Stimulated activated memory B cell treated with anti-CD40 and anti-IgM and Interleukin-4, amounts not matched to agents 10 μg/mL and 1 μg/mL and 100 μg/mL, for 72 hours (primary cell): ENCODE results near the gene CPTP.

Experiments used
- ATAC-seq: fragments of 150-1000 bp; cut with Tn5 transposase; 2 replicates; pipeline ENCODE4 v1.10.0; 2021
- H3K27ac Mint-ChIP-seq: one replicate; pipeline ENCODE4 v1.8.0; 2022; ENCODE audit warnings: mild to moderate bottlenecking, mixed read lengths
- H3K27me3 Mint-ChIP-seq: one replicate; pipeline ENCODE4 v1.8.0; 2022; ENCODE audit warnings: mixed read lengths
- H3K36me3 Mint-ChIP-seq: one replicate; pipeline ENCODE4 v1.8.0; 2022; ENCODE audit warnings: mixed read lengths
- H3K4me1 Mint-ChIP-seq: one replicate; pipeline ENCODE4 v1.8.0; 2022; ENCODE audit warnings: mixed read lengths
- H3K4me3 Mint-ChIP-seq: one replicate; pipeline ENCODE4 v1.8.0; 2022; ENCODE audit warnings: mild to moderate bottlenecking, moderate library complexity, mixed read lengths
- H3K9me3 Mint-ChIP-seq: one replicate; pipeline ENCODE4 v1.8.0; 2022; ENCODE audit warnings: mixed read lengths

The CPTP gene

GRCh38 chr1:1287288-1288110, 37.1 kb upstream of the CPTP start:
- H3K9me3 Mint-ChIP-seq: no peaks in the 10 kb centered on the region
- H3K27me3 Mint-ChIP-seq: peaks cover 11% of the 10 kb centered on the region
- no peak overlapping the region for H3K27ac Mint-ChIP-seq
- peaks cover 27% of the 10 kb centered on the region for H3K4me1 Mint-ChIP-seq
- H3K36me3 Mint-ChIP-seq: no peaks in the 10 kb centered on the region
- no peak overlapping the region for H3K4me3 Mint-ChIP-seq
- ATAC-seq: no peak

- Mint-ChIP-seq H3K27ac (no peak overlapping the region), H3K4me1 (peaks cover 18% of the 10 kb centered on the region), H3K27me3 (no peaks in the 10 kb centered on the region), H3K9me3 (no peaks in the 10 kb centered on the region), H3K4me3 (no peak overlapping the region), H3K36me3 (no peaks in the 10 kb centered on the region)
- ATAC-seq: no peak
Measured at GRCh38 chr1:1290238-1290731, 34.3 kb upstream of the CPTP start.

- no peak for ATAC-seq
- H3K27ac Mint-ChIP-seq: no peak overlapping the region
- H3K27me3 Mint-ChIP-seq: no peaks in the 10 kb centered on the region
- H3K4me3 Mint-ChIP-seq: no peak overlapping the region
- H3K36me3 Mint-ChIP-seq: no peaks in the 10 kb centered on the region
- peaks cover 18% of the 10 kb centered on the region for H3K4me1 Mint-ChIP-seq
- no peaks in the 10 kb centered on the region for H3K9me3 Mint-ChIP-seq
Measured at GRCh38 chr1:1291023-1291528, 33.5 kb upstream of the CPTP start.

- no peak overlapping the region for H3K27ac Mint-ChIP-seq
- peak; percentile 81 for ATAC-seq
- H3K4me1 Mint-ChIP-seq: peaks cover 18% of the 10 kb centered on the region
- H3K4me3 Mint-ChIP-seq: no peak overlapping the region
- no peaks in the 10 kb centered on the region for H3K27me3 Mint-ChIP-seq
- no peaks in the 10 kb centered on the region for H3K36me3 Mint-ChIP-seq
- H3K9me3 Mint-ChIP-seq: no peaks in the 10 kb centered on the region
Measured at GRCh38 chr1:1291548-1292441, 32.8 kb upstream of the CPTP start.

GRCh38 chr1:1292442-1292779, 32.2 kb upstream of the CPTP start:
- H3K4me3 Mint-ChIP-seq: no peak overlapping the region
- peaks cover 18% of the 10 kb centered on the region for H3K4me1 Mint-ChIP-seq
- no peaks in the 10 kb centered on the region for H3K27me3 Mint-ChIP-seq
- H3K9me3 Mint-ChIP-seq: no peaks in the 10 kb centered on the region
- no peaks in the 10 kb centered on the region for H3K36me3 Mint-ChIP-seq
- H3K27ac Mint-ChIP-seq: no peak overlapping the region
- no peak for ATAC-seq

GRCh38 chr1:1292851-1293250, 31.8 kb upstream of the CPTP start:
- no peaks in the 10 kb centered on the region for H3K27me3 Mint-ChIP-seq
- H3K4me1 Mint-ChIP-seq: peaks cover 18% of the 10 kb centered on the region
- H3K27ac Mint-ChIP-seq: no peak overlapping the region
- no peaks in the 10 kb centered on the region for H3K36me3 Mint-ChIP-seq
- no peak for ATAC-seq
- no peak overlapping the region for H3K4me3 Mint-ChIP-seq
- no peaks in the 10 kb centered on the region for H3K9me3 Mint-ChIP-seq

GRCh38 chr1:1293263-1294249, 31.0 kb upstream of the CPTP start:
- peak; percentile 52 for ATAC-seq
- Mint-ChIP-seq H3K27ac (no peak overlapping the region), H3K9me3 (no peaks in the 10 kb centered on the region), H3K36me3 (no peaks in the 10 kb centered on the region), H3K4me3 (no peak overlapping the region), H3K4me1 (peaks cover 18% of the 10 kb centered on the region), H3K27me3 (no peaks in the 10 kb centered on the region)

GRCh38 chr1:1294250-1294890, 30.2 kb upstream of the CPTP start:
- no peaks in the 10 kb centered on the region for H3K9me3 Mint-ChIP-seq
- H3K36me3 Mint-ChIP-seq: no peaks in the 10 kb centered on the region
- peaks cover 18% of the 10 kb centered on the region for H3K4me1 Mint-ChIP-seq
- H3K27ac Mint-ChIP-seq: no peak overlapping the region
- H3K4me3 Mint-ChIP-seq: no peak overlapping the region
- no peaks in the 10 kb centered on the region for H3K27me3 Mint-ChIP-seq
- ATAC-seq: no peak

- no peaks in the 10 kb centered on the region for H3K36me3 Mint-ChIP-seq
- H3K4me3 Mint-ChIP-seq: no peak overlapping the region
- no peaks in the 10 kb centered on the region for H3K27me3 Mint-ChIP-seq
- no peaks in the 10 kb centered on the region for H3K9me3 Mint-ChIP-seq
- no peak overlapping the region for H3K27ac Mint-ChIP-seq
- no peak for ATAC-seq
- H3K4me1 Mint-ChIP-seq: peaks cover 18% of the 10 kb centered on the region
Measured at GRCh38 chr1:1295154-1295923, 29.3 kb upstream of the CPTP start.

- Mint-ChIP-seq H3K4me1 (peaks cover 17% of the 10 kb centered on the region), H3K4me3 (no peak overlapping the region), H3K27me3 (no peaks in the 10 kb centered on the region), H3K27ac (no peak overlapping the region), H3K36me3 (no peaks in the 10 kb centered on the region), H3K9me3 (no peaks in the 10 kb centered on the region)
- ATAC-seq: no peak
Measured at GRCh38 chr1:1296070-1297061, 28.2 kb upstream of the CPTP start.

- Mint-ChIP-seq H3K27me3 (no peaks in the 10 kb centered on the region), H3K9me3 (no peaks in the 10 kb centered on the region), H3K4me3 (no peak overlapping the region), H3K36me3 (no peaks in the 10 kb centered on the region), H3K27ac (no peak overlapping the region), H3K4me1 (peaks cover 8% of the 10 kb centered on the region)
- no peak for ATAC-seq
Measured at GRCh38 chr1:1297802-1298424, 26.7 kb upstream of the CPTP start.

- Mint-ChIP-seq H3K27ac (no peak overlapping the region), H3K27me3 (no peaks in the 10 kb centered on the region), H3K4me1 (peaks cover 8% of the 10 kb centered on the region), H3K4me3 (no peak overlapping the region), H3K36me3 (no peaks in the 10 kb centered on the region), H3K9me3 (no peaks in the 10 kb centered on the region)
- ATAC-seq: no peak
Measured at GRCh38 chr1:1298861-1299685, 25.5 kb upstream of the CPTP start.
